ENCODE measurements around the gene COIL. TPM values are rescaled to one million over a fixed set of nuclear protein-coding genes. Genes with fewer than 3 reads are reported as not detected.

The COIL gene
- polyA plus RNA-seq, 3 donors = 3.0 to 6.6 (median 5.3) TPM

- no peak overlapping the region for H3K9ac ChIP-seq (ENCODE audit: insufficient read depth, low read length, poor library complexity, severe bottlenecking)
- peaks cover 10% of the 10 kb centered on the region for H4K20me1 ChIP-seq (ENCODE audit: insufficient read depth, low read length)
- no peak overlapping the region for H3K27ac ChIP-seq (ENCODE audit: low read depth in 1 of 2, low read length in 2 of 2)
- no peaks in the 10 kb centered on the region for H3K4me1 ChIP-seq (ENCODE audit: control insufficient read depth in 1 of 2, insufficient read depth in 2 of 2, low read length in 2 of 2)
- no peak overlapping the region for H3K4me2 ChIP-seq (replicated peaks; ENCODE audit: extremely low read depth, low read length, poor library complexity, severe bottlenecking)
- peaks cover 59 to 85% of the 10 kb centered on the region in 2 donors for H3K36me3 ChIP-seq (replicated peaks in 1 of 2; ENCODE audit: control insufficient read depth in 1 of 2, insufficient read depth in 2 of 2, low read length in 2 of 2)
- H3K9me3 Mint-ChIP-seq = no peaks in the 10 kb centered on the region
- no peak overlapping the region for H2AFZ ChIP-seq (ENCODE audit: insufficient read depth, low read depth, low read length, poor library complexity, severe bottlenecking)
- 65% methylated on average over 2 of the region's 3 CpGs for WGBS (ENCODE audit: insufficient coverage)
- H3K9me3 ChIP-seq (replicated peaks in 1 of 2; ENCODE audit: control insufficient read depth in 1 of 2, insufficient read depth in 1 of 2, low read length in 2 of 2) = no peaks in the 10 kb centered on the region
- H3K4me1 Mint-ChIP-seq = no peaks in the 10 kb centered on the region
- no peak for DNase-seq
- H3K27me3 Mint-ChIP-seq (ENCODE audit: low read depth in 3 of 3) = no peaks in the 10 kb centered on the region
- no peak overlapping the region for H3K4me3 ChIP-seq (replicated peaks in 1 of 3; ENCODE audit: low read depth in 2 of 3, low read length in 3 of 3)
- H3K27me3 ChIP-seq (ENCODE audit: control insufficient read depth in 2 of 2, insufficient read depth in 2 of 2, low read length in 2 of 2) = no peaks in the 10 kb centered on the region
- peaks cover 55 to 80% of the 10 kb centered on the region in 2 donors for H3K36me3 Mint-ChIP-seq
- TF ChIP-seq, protein P1, sequence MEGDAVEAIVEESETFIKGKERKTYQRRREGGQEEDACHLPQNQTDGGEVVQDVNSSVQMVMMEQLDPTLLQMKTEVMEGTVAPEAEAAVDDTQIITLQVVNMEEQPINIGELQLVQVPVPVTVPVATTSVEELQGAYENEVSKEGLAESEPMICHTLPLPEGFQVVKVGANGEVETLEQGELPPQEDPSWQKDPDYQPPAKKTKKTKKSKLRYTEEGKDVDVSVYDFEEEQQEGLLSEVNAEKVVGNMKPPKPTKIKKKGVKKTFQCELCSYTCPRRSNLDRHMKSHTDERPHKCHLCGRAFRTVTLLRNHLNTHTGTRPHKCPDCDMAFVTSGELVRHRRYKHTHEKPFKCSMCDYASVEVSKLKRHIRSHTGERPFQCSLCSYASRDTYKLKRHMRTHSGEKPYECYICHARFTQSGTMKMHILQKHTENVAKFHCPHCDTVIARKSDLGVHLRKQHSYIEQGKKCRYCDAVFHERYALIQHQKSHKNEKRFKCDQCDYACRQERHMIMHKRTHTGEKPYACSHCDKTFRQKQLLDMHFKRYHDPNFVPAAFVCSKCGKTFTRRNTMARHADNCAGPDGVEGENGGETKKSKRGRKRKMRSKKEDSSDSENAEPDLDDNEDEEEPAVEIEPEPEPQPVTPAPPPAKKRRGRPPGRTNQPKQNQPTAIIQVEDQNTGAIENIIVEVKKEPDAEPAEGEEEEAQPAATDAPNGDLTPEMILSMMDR (IDR thresholded peaks at IDR 0.05) = no peak
- H3K27ac Mint-ChIP-seq = peak overlapping the region in 2 of 7 donors; percentile 22 to 86
- no peak overlapping the region for H3K4me3 Mint-ChIP-seq
- H3K79me2 ChIP-seq (ENCODE audit: insufficient read depth, low read length) = peaks cover 23% of the 10 kb centered on the region
- intact Hi-C loops (cut with micrococcal nuclease) = no loop called here
Observed at GRCh38 chr17:56949595-56949994, 11.3 kb downstream of the COIL start.

GRCh38 chr17:56948491-56948890, 12.4 kb downstream of the COIL start:
- Mint-ChIP-seq H3K4me1 (no peaks in the 10 kb centered on the region), H3K4me3 (no peak overlapping the region), H3K27ac (peak overlapping the region in 1 of 7 donors; percentile 19), H3K27me3 (ENCODE audit: low read depth in 3 of 3) (no peaks in the 10 kb centered on the region), H3K36me3 (peaks cover 63 to 86% of the 10 kb centered on the region in 2 donors), H3K9me3 (no peaks in the 10 kb centered on the region)
- Histone ChIP-seq H3K4me3 (replicated peaks in 1 of 3; ENCODE audit: low read depth in 2 of 3, low read length in 3 of 3) (no peak overlapping the region), H3K79me2 (ENCODE audit: insufficient read depth, low read length) (peaks cover 12% of the 10 kb centered on the region), H3K9ac (ENCODE audit: insufficient read depth, low read length, poor library complexity, severe bottlenecking) (no peak overlapping the region), H3K27ac (ENCODE audit: low read depth in 1 of 2, low read length in 2 of 2) (no peak overlapping the region), H3K9me3 (replicated peaks in 1 of 2; ENCODE audit: control insufficient read depth in 1 of 2, insufficient read depth in 1 of 2, low read length in 2 of 2) (no peaks in the 10 kb centered on the region), H3K36me3 (replicated peaks in 1 of 2; ENCODE audit: control insufficient read depth in 1 of 2, insufficient read depth in 2 of 2, low read length in 2 of 2) (peaks cover 63 to 89% of the 10 kb centered on the region in 2 donors), H3K4me2 (replicated peaks; ENCODE audit: extremely low read depth, low read length, poor library complexity, severe bottlenecking) (no peak overlapping the region), H4K20me1 (ENCODE audit: insufficient read depth, low read length) (peaks cover 3% of the 10 kb centered on the region), H3K27me3 (ENCODE audit: control insufficient read depth in 2 of 2, insufficient read depth in 2 of 2, low read length in 2 of 2) (no peaks in the 10 kb centered on the region), H3K4me1 (ENCODE audit: control insufficient read depth in 1 of 2, insufficient read depth in 2 of 2, low read length in 2 of 2) (no peaks in the 10 kb centered on the region), H2AFZ (ENCODE audit: insufficient read depth, low read depth, low read length, poor library complexity, severe bottlenecking) (no peak overlapping the region)
- TF ChIP-seq, protein P1 (IDR thresholded peaks at IDR 0.05) = no peak
- no peak for DNase-seq
- intact Hi-C loops (cut with micrococcal nuclease) = no loop called here
- WGBS (ENCODE audit: insufficient coverage) = no CpG with 5 or more reads among the region's 1 CpG
